Endodermal cell (in vitro differentiated cells): ENCODE measurements around the gene QPRT. TPM values are rescaled to one million over a fixed set of nuclear protein-coding genes. Genes with fewer than 3 reads are reported as not detected.
"Not testable (repeated sequence)": the region's sequence is repeated elsewhere in the genome, so short reads cannot be mapped to it uniquely, and the experiment has no call there.

ENCODE experiments used
- DNase-seq: peaks from one replicate; pipeline ENCODE4 v3.0.0-alpha.2; 2017
- H3K27ac ChIP-seq: 2 replicates; pipeline ENCODE4 v1.5.1; 2013; ENCODE audit warnings: mild to moderate bottlenecking, low read depth, low read length, moderate library complexity
- H3K27me3 ChIP-seq: 2 replicates; pipeline ENCODE4 v1.6.1; 2013; ENCODE audit warnings: mild to moderate bottlenecking, low read length, moderate library complexity; ENCODE audit not compliant: insufficient read depth, control insufficient read depth, poor library complexity, severe bottlenecking
- H3K36me3 ChIP-seq: 2 replicates; pipeline ENCODE4 v1.7.0; 2013; ENCODE audit warnings: mild to moderate bottlenecking, low read length, moderate library complexity; ENCODE audit not compliant: control insufficient read depth, insufficient read depth
- H3K4me1 ChIP-seq: one replicate; pipeline ENCODE4 v1.7.0; 2013; ENCODE audit warnings: low read length; ENCODE audit not compliant: control insufficient read depth, insufficient read depth
- H3K4me3 ChIP-seq: 2 replicates; pipeline ENCODE4 v1.5.1; 2013; ENCODE audit warnings: mild to moderate bottlenecking, low read length, moderate library complexity
- H3K9ac ChIP-seq: 2 replicates; pipeline ENCODE4 v1.6.1; 2013; ENCODE audit warnings: mild to moderate bottlenecking, low read length, moderate library complexity; ENCODE audit not compliant: poor library complexity, severe bottlenecking; ENCODE audit errors: extremely low read depth
- H3K9me3 ChIP-seq: 2 replicates; pipeline ENCODE4 v1.6.1; 2013; ENCODE audit warnings: mild to moderate bottlenecking, low read length, moderate library complexity; ENCODE audit not compliant: control insufficient read depth
- H3K27ac Mint-ChIP-seq: 2 replicates; pipeline ENCODE4 v1.8.0; 2020; ENCODE audit warnings: mixed read lengths
- H3K27me3 Mint-ChIP-seq: 2 replicates; pipeline ENCODE4 v1.8.0; 2021; ENCODE audit warnings: mild to moderate bottlenecking, mixed read lengths; ENCODE audit not compliant: insufficient read depth
- H3K36me3 Mint-ChIP-seq: 2 replicates; pipeline ENCODE4 v1.8.0; 2020; ENCODE audit warnings: low read depth, mixed read lengths
- H3K4me1 Mint-ChIP-seq: 2 replicates; pipeline ENCODE4 v1.8.0; 2020; ENCODE audit warnings: mixed read lengths
- H3K4me3 Mint-ChIP-seq: 2 replicates; pipeline ENCODE4 v1.8.0; 2020; ENCODE audit warnings: mild to moderate bottlenecking, moderate library complexity, mixed read lengths
- H3K9me3 Mint-ChIP-seq: 2 replicates; pipeline ENCODE4 v1.8.0; 2020; ENCODE audit warnings: mild to moderate bottlenecking, mixed read lengths
- WGBS, 2 experiments: methylation state at CpG; one replicate each; pipeline versions ENCODE4 v1.1.5 to v1.1.7; 2013; ENCODE audit warnings: missing lambda C conversion rate in 2 of 2, mixed read lengths in 1 of 2; ENCODE audit not compliant: insufficient coverage in 1 of 2, insufficient read length in 1 of 2; 5-methylcytosine and 5-hydroxymethylcytosine counted together
- total RNA-seq, 2 donors: library from RNA; stranded (reverse); fragmentation: NEBNext Ultra II Directional in 1 of 2; extraction: Animal tissue kit (Norgen Biotek cat#: 25700) in 1 of 2; gene quantifications; 2 replicates in 1 of 2; 3 replicates in 1 of 2; pipeline ENCODE4 v1.2.1, GENCODE V29; 2021
- TF ChIP-seq, protein P1 (sequence below): fragments of 200-600 bp; sonication (generic); conservative IDR thresholded peaks from 2 replicates; pipeline ENCODE4 v1.5.0; 2021; ENCODE audit warnings: antibody characterized with exemption, mild to moderate bottlenecking

QPRT gene
- total RNA-seq, 2 donors from 2014 or later: 92.3 to 109 TPM

DNA sequence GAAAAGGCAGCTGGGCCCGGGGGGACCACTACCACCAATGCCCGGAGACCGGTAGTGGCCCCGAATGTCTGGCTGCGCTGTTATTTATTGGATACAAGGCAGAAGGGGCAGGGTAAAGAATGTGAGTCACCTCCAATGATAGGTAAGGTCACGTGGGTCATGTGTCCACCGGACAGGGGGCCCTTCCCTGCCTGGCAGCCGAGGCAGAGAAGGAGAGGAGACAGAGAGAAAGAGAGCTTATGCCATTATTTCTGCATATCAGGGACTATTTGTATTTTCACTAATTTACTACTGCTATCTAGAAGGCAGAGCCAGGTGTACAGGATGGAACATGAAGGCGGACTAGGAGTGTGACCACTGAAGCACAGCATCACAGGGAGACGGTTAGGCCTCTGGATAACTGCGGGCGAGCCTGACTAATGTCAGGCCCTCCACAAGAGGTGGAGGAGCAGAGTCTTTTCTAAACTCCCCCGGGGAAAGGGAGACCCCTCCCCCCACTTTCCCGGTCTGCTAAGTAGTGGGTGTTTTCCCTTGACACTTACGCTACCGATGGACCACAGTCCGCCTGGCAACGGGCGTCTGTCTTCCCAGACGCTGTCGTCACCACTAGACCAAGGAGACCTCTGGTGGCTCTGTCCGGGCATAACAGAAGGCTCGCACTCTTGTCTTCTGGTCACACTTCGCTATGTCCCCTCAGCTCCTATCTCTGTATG is 42.3 kb downstream of the QPRT start:
- peak; percentile 85 for DNase-seq

DNA sequence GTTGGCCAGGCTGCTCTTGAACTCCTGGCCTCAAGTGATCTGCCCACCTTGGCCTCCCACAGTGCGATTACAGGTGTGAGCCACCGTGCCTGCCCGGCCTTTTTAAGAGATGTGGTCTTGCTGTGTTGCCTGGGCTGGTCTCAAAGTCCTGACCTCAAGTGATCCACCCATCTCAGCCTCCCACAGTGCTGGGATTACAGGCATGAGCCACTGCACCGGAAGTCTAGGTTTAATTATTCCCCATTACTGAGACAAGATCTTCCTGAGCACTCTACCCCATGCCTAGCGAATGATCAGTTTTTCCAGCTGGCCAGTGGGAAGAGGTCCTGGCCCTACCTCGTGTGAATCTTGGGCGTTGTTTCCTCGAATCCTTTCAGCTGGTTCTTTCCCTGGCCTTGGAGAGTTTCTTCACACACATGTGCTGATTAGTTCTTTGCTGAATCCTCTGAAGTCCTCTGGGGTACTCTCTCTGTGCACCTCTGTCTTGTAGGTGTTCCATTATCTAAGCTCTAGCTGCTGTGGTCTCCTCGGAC is 47.9 kb downstream of the QPRT start:
- Histone ChIP-seq H3K36me3 (peaks cover 13% of the 10 kb centered on the region), H3K27me3 (no peaks in the 10 kb centered on the region), H3K9me3 (no peaks in the 10 kb centered on the region), H3K9ac (no peak overlapping the region), H3K4me1 (no peaks in the 10 kb centered on the region), H3K27ac (no peak overlapping the region), H3K4me3 (no peak overlapping the region)
- H3K9me3 Mint-ChIP-seq: no peaks in the 10 kb centered on the region
- no peaks in the 10 kb centered on the region for H3K4me1 Mint-ChIP-seq
- no peak overlapping the region for H3K4me3 Mint-ChIP-seq
- TF ChIP-seq, protein P1, sequence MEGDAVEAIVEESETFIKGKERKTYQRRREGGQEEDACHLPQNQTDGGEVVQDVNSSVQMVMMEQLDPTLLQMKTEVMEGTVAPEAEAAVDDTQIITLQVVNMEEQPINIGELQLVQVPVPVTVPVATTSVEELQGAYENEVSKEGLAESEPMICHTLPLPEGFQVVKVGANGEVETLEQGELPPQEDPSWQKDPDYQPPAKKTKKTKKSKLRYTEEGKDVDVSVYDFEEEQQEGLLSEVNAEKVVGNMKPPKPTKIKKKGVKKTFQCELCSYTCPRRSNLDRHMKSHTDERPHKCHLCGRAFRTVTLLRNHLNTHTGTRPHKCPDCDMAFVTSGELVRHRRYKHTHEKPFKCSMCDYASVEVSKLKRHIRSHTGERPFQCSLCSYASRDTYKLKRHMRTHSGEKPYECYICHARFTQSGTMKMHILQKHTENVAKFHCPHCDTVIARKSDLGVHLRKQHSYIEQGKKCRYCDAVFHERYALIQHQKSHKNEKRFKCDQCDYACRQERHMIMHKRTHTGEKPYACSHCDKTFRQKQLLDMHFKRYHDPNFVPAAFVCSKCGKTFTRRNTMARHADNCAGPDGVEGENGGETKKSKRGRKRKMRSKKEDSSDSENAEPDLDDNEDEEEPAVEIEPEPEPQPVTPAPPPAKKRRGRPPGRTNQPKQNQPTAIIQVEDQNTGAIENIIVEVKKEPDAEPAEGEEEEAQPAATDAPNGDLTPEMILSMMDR: no peak
- DNase-seq: no peak
- H3K27me3 Mint-ChIP-seq: no peaks in the 10 kb centered on the region
- 91 to 96% methylated on average over 9 of the region's 9 CpGs for WGBS, 2 experiments
- peak overlapping the region; percentile 67 for H3K27ac Mint-ChIP-seq
- H3K36me3 Mint-ChIP-seq: peaks cover 34% of the 10 kb centered on the region

More for the DNA sequence above, 42.3 kb downstream of the QPRT start:
- H3K27ac ChIP-seq, H3K4me3 Mint-ChIP-seq, H3K27me3 ChIP-seq, H3K4me1 ChIP-seq, H3K9me3 Mint-ChIP-seq, H3K27me3 Mint-ChIP-seq, H3K9ac ChIP-seq, H3K4me3 ChIP-seq, H3K4me1 Mint-ChIP-seq, H3K9me3 ChIP-seq: not testable (repeated sequence)
- peak overlapping the region; percentile 76 for H3K27ac Mint-ChIP-seq
- 72% methylated on average over 18 of the region's 24 CpGs; no CpG with 5 or more reads in 1 of the 2 experiments for WGBS, 2 experiments
- H3K36me3 Mint-ChIP-seq: peaks cover 26% of the 10 kb centered on the region
- peaks cover 12% of the 10 kb centered on the region for H3K36me3 ChIP-seq
- TF ChIP-seq, protein P1: peak; percentile 73

DNA sequence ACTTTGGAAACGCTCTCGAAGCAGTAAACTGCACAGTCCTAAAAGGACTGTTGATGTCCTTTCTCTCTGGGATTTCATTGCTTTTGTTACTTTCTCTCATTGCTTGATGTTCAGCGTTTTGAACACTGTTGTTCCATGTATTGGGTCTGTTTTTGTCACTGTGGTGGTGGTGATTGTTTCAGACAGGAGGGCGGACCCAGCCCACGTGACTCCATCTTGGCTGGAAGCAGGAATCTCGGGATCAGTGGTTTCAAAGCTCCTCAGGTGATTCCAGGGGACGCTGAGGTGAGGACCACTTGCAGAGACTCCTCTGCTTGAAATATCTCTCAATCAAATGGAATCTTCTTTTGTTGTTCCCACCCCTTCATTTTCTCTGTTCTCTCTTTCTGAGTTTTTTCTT is 48.5 kb downstream of the QPRT start:
- H3K9me3 ChIP-seq: no peaks in the 10 kb centered on the region
- no peak overlapping the region for H3K4me3 Mint-ChIP-seq
- H3K4me1 ChIP-seq: no peaks in the 10 kb centered on the region
- H3K36me3 Mint-ChIP-seq: peaks cover 38% of the 10 kb centered on the region
- no peak overlapping the region for H3K27ac Mint-ChIP-seq
- H3K4me3 ChIP-seq: no peak overlapping the region
- no peaks in the 10 kb centered on the region for H3K9me3 Mint-ChIP-seq
- no peak overlapping the region for H3K9ac ChIP-seq
- DNase-seq: no peak
- no peak overlapping the region for H3K27ac ChIP-seq
- H3K27me3 Mint-ChIP-seq: no peaks in the 10 kb centered on the region
- H3K27me3 ChIP-seq: no peaks in the 10 kb centered on the region
- H3K4me1 Mint-ChIP-seq: no peaks in the 10 kb centered on the region
- peaks cover 14% of the 10 kb centered on the region for H3K36me3 ChIP-seq
- 89 to 96% methylated on average over 3 to 7 of the region's 7 CpGs for WGBS, 2 experiments
- TF ChIP-seq, protein P1: no peak
